Body of pancreas (tissue), 4 donors: ENCODE data around the gene FBXL15. TPM values are rescaled to one million over a fixed set of nuclear protein-coding genes. Genes with fewer than 3 reads are reported as not detected.

Source experiments
- ATAC-seq: fragments of 150-250 bp; one replicate; pipeline ENCODE4 v1.9.1; 2016
- DNase-seq, 4 donors: peaks; one replicate each; pipeline ENCODE4 v3.0.0-alpha.2; 2019
- H3K27ac ChIP-seq, 4 donors: fragments of 200-600 bp; sonication (generic); 1 replicate in 3 of 4; 2 replicates in 1 of 4; pipeline versions ENCODE4 v1.5.1 to v1.6.1; 2016 to 2019; ENCODE audit warnings: mild to moderate bottlenecking in 1 of 4, mixed read lengths in 1 of 4, moderate library complexity in 1 of 4
- H3K27me3 ChIP-seq, 2 donors: fragments of 200-600 bp; sonication (generic); one replicate each; pipeline ENCODE4 v1.6.0; 2016; ENCODE audit warnings: mild to moderate bottlenecking in 1 of 2
- H3K36me3 ChIP-seq, 2 donors: fragments of 200-600 bp; sonication (generic); replicated peaks in 1 of 2; 2 replicates each; pipeline ENCODE4 v1.5.1; 2016; ENCODE audit warnings: low read depth in 2 of 2; ENCODE audit not compliant: insufficient read depth in 1 of 2
- H3K4me1 ChIP-seq: fragments of 200-600 bp; sonication (generic); one replicate; pipeline ENCODE4 v1.6.0; 2016
- H3K4me3 ChIP-seq, 2 donors: fragments of 200-600 bp; sonication (generic); 1 replicate in 1 of 2; 2 replicates in 1 of 2; pipeline ENCODE4 v1.5.1; 2016 to 2019
- H3K9me3 ChIP-seq, 3 donors: fragments of 200-600 bp; sonication (generic); 1 replicate in 2 of 3; 2 replicates in 1 of 3; pipeline ENCODE4 v1.5.1; 2016
- CTCF ChIP-seq, 7 experiments: fragments of 450-650 bp in 4 of 7; fragments of 200-600 bp in 3 of 7; sonication (generic) in 3 of 7; IDR thresholded peaks; one replicate each; pipeline ENCODE4 v1.5.1; 2016 to 2019; ENCODE audit warnings: antibody characterized with exemption in 7 of 7
- POLR2A ChIP-seq, 3 donors: fragments of 450-650 bp; IDR thresholded peaks; one replicate each; pipeline ENCODE4 v1.6.1; 2016; ENCODE audit warnings: antibody characterized with exemption in 3 of 3, mild to moderate bottlenecking in 2 of 3
- whole genome bisulfite sequencing, 2 donors: methylation state at CpG; one replicate each; pipeline ENCODE4 v1.1.5; 2017; 5-methylcytosine and 5-hydroxymethylcytosine counted together
- intact Hi-C: fragments of 100-400 bp; cut with DNase I; formaldehyde crosslinking; loops from one replicate; pipeline ENCODE4 v1.15.1; 2023
- total RNA-seq, 2 donors: library from RNA; depleted of rRNA; stranded (reverse); fragments of >200 nt; gene quantifications; one replicate each; pipeline ENCODE4 v1.1.0, GENCODE V29; 2016

FBXL15 gene
- total RNA-seq, 2 donors from 2014 or later = 12.7 to 38.6 TPM

GRCh38 chr10:102400076-102400475, 20.6 kb upstream of the FBXL15 start:
- no peaks in the 10 kb centered on the region for H3K9me3 ChIP-seq
- H3K36me3 ChIP-seq = peaks cover 0 to 7% of the 10 kb centered on the region in 2 donors
- no peak for DNase-seq
- no peak overlapping the region for H3K4me3 ChIP-seq
- intact Hi-C loops = no loop called here
- H3K27me3 ChIP-seq = no peaks in the 10 kb centered on the region
- 83% methylated on average over 17 of the region's 17 CpGs; no CpG with 5 or more reads in 1 of the 2 donors for WGBS, 2 donors
- H3K27ac ChIP-seq = peak overlapping the region in 3 of 4 donors; percentile 85 to 90 (median 87)
- ATAC-seq = no peak
- TF ChIP-seq POLR2A (IDR thresholded peaks at IDR 0.05) = no peak
- no peak for TF ChIP-seq CTCF (IDR thresholded peaks at IDR 0.05)
- peaks cover 40% of the 10 kb centered on the region for H3K4me1 ChIP-seq

- Histone ChIP-seq H3K4me3 (no peak overlapping the region), H3K27ac (no peak overlapping the region), H3K9me3 (no peaks in the 10 kb centered on the region), H3K27me3 (no peaks in the 10 kb centered on the region), H3K36me3 (peaks cover 0 to 7% of the 10 kb centered on the region in 2 donors), H3K4me1 (peaks cover 40% of the 10 kb centered on the region)
- intact Hi-C loops = no loop called here
- TF ChIP-seq CTCF (IDR thresholded peaks at IDR 0.05) (no peak), POLR2A (IDR thresholded peaks at IDR 0.05) (no peak)
- WGBS, 2 donors = 81 to 92% methylated on average over 15 to 17 of the region's 22 CpGs
- ATAC-seq = no peak
- DNase-seq = no peak
These were observed 19.9 kb upstream of the FBXL15 start for GRCh38 chr10:102400598-102401341.

- Histone ChIP-seq H3K36me3 (peaks cover 0 to 7% of the 10 kb centered on the region in 2 donors), H3K9me3 (no peaks in the 10 kb centered on the region), H3K4me1 (peaks cover 35% of the 10 kb centered on the region), H3K27ac (no peak overlapping the region), H3K4me3 (no peak overlapping the region), H3K27me3 (no peaks in the 10 kb centered on the region)
- ATAC-seq = no peak
- WGBS, 2 donors = 82 to 83% methylated on average over 8 of the region's 8 CpGs
- intact Hi-C loops = no loop called here
- no peak for DNase-seq
- TF ChIP-seq CTCF (IDR thresholded peaks at IDR 0.05) (no peak), POLR2A (IDR thresholded peaks at IDR 0.05) (no peak)
These were observed 19.3 kb upstream of the FBXL15 start for GRCh38 chr10:102401342-102401654.

GRCh38 chr10:102401735-102402511, 18.7 kb upstream of the FBXL15 start:
- no peak overlapping the region for H3K4me3 ChIP-seq
- WGBS, 2 donors = 80 to 84% methylated on average over 5 to 18 of the region's 18 CpGs
- intact Hi-C loops = no loop called here
- peaks cover 28% of the 10 kb centered on the region for H3K4me1 ChIP-seq
- peaks cover 0 to 7% of the 10 kb centered on the region in 2 donors for H3K36me3 ChIP-seq
- ATAC-seq (no peak), DNase-seq (no peak)
- H3K27me3 ChIP-seq = no peaks in the 10 kb centered on the region
- TF ChIP-seq POLR2A (IDR thresholded peaks at IDR 0.05) = no peak
- TF ChIP-seq CTCF (IDR thresholded peaks at IDR 0.05) = no peak
- no peaks in the 10 kb centered on the region for H3K9me3 ChIP-seq
- no peak overlapping the region for H3K27ac ChIP-seq
